ENCODE measurements around the gene PAX3.

The PAX3 gene

DNA sequence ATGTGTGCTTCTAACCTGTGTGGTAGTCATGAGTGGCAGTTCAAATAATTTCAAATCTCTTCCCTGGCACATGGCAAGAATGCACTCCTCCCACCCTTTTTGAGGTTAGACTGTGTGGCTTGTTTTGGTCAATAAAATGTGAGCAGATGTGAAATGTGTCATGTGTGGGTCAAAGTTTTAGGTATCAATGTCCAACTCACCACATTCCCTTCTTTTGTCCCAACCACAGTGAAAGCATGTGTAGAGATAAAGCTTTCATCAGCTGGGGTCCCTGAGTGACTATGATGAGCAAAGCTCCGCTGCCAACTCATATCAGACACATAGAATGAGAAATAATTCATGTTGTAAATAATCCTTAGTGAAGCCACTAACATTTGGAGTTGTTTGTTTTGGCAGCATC, 118.2 kb downstream of the PAX3 start:
- Histone ChIP-seq H3K27ac (replicated peaks) (no peak overlapping the region), H3K27me3 (ENCODE audit: insufficient read depth, poor library complexity, severe bottlenecking) (no peaks in the 10 kb centered on the region), H3K4me3 (replicated peaks; ENCODE audit: insufficient read depth, low read length) (no peak overlapping the region)
- DNase-seq (ENCODE audit: low read depth in 1 of 2, low spot score in 1 of 2), result no peak
- TF ChIP-seq, protein P1, sequence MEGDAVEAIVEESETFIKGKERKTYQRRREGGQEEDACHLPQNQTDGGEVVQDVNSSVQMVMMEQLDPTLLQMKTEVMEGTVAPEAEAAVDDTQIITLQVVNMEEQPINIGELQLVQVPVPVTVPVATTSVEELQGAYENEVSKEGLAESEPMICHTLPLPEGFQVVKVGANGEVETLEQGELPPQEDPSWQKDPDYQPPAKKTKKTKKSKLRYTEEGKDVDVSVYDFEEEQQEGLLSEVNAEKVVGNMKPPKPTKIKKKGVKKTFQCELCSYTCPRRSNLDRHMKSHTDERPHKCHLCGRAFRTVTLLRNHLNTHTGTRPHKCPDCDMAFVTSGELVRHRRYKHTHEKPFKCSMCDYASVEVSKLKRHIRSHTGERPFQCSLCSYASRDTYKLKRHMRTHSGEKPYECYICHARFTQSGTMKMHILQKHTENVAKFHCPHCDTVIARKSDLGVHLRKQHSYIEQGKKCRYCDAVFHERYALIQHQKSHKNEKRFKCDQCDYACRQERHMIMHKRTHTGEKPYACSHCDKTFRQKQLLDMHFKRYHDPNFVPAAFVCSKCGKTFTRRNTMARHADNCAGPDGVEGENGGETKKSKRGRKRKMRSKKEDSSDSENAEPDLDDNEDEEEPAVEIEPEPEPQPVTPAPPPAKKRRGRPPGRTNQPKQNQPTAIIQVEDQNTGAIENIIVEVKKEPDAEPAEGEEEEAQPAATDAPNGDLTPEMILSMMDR (IDR thresholded peaks at IDR 0.05; ENCODE audit: insufficient read depth, low read length), result no peak
- TF ChIP-seq GABPA (IDR thresholded peaks at IDR 0.05; ENCODE audit: low read depth), result no peak
- TF ChIP-seq SPI1 (IDR thresholded peaks at IDR 0.05; ENCODE audit: borderline replicate concordance, low read depth), result no peak
- no peak for TF ChIP-seq POLR2AphosphoS5 (IDR thresholded peaks at IDR 0.05; ENCODE audit: low read depth)

DNA sequence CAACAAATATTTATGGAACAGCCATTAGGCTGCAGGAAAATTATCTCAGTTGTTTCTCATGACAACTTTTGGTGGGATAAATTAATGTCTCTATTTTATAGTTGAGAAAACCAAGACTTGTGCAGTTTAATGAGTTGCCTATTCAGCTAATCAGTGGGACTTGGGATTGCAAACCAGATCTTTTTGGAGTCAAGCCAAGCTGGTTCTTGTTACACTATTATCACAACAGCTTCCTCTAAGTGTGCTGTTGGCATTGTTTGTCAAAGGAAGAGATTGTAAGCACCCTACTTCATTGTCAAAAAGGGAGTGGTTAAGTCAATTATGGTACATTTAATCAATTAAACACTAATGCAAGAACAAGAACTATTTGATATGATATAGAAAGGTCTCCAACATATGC, 119.2 kb downstream of the PAX3 start:
- H3K27ac ChIP-seq (replicated peaks), result no peak overlapping the region
- DNase-seq (ENCODE audit: low read depth in 1 of 2, low spot score in 1 of 2), result no peak
- TF ChIP-seq POLR2AphosphoS5 (IDR thresholded peaks at IDR 0.05; ENCODE audit: low read depth) (no peak), SPI1 (IDR thresholded peaks at IDR 0.05; ENCODE audit: borderline replicate concordance, low read depth) (no peak)
- TF ChIP-seq, protein P1 (IDR thresholded peaks at IDR 0.05; ENCODE audit: insufficient read depth, low read length), result no peak

DNA sequence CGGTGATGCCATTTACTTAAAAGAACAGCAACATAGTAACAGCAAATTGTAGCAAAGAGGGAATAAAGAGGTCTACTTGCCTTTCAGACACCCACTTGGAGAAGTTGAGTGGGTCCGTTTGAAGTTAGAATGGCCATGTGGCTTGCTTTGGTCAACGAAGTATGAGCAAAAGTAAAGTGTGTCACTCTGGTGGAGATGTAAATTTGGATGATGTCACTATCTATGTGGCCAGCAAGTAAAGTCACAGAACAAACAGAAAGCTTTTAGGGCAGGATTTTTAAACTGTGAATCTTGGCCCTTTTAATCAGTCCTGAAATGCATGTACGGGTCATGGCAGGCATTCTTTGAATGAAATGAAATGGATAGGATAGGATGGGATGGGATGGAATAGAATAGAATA, 120.3 kb downstream of the PAX3 start:
- no peak overlapping the region for H3K27ac ChIP-seq (replicated peaks)
- peaks cover 3% of the 10 kb centered on the region for H3K27me3 ChIP-seq (ENCODE audit: insufficient read depth, poor library complexity, severe bottlenecking)
- TF ChIP-seq GABPA (IDR thresholded peaks at IDR 0.05; ENCODE audit: low read depth), result no peak
- TF ChIP-seq, protein P1 (IDR thresholded peaks at IDR 0.05; ENCODE audit: insufficient read depth, low read length), result no peak
- no peak for TF ChIP-seq SPI1 (IDR thresholded peaks at IDR 0.05; ENCODE audit: borderline replicate concordance, low read depth)
- no peak for TF ChIP-seq POLR2AphosphoS5 (IDR thresholded peaks at IDR 0.05; ENCODE audit: low read depth)
- TF ChIP-seq, protein P2, sequence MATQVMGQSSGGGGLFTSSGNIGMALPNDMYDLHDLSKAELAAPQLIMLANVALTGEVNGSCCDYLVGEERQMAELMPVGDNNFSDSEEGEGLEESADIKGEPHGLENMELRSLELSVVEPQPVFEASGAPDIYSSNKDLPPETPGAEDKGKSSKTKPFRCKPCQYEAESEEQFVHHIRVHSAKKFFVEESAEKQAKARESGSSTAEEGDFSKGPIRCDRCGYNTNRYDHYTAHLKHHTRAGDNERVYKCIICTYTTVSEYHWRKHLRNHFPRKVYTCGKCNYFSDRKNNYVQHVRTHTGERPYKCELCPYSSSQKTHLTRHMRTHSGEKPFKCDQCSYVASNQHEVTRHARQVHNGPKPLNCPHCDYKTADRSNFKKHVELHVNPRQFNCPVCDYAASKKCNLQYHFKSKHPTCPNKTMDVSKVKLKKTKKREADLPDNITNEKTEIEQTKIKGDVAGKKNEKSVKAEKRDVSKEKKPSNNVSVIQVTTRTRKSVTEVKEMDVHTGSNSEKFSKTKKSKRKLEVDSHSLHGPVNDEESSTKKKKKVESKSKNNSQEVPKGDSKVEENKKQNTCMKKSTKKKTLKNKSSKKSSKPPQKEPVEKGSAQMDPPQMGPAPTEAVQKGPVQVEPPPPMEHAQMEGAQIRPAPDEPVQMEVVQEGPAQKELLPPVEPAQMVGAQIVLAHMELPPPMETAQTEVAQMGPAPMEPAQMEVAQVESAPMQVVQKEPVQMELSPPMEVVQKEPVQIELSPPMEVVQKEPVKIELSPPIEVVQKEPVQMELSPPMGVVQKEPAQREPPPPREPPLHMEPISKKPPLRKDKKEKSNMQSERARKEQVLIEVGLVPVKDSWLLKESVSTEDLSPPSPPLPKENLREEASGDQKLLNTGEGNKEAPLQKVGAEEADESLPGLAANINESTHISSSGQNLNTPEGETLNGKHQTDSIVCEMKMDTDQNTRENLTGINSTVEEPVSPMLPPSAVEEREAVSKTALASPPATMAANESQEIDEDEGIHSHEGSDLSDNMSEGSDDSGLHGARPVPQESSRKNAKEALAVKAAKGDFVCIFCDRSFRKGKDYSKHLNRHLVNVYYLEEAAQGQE (IDR thresholded peaks at IDR 0.05; ENCODE audit: insufficient replicate concordance, low read depth), result no peak
- no peak for DNase-seq (ENCODE audit: low read depth in 1 of 2, low spot score in 1 of 2)
- H3K4me3 ChIP-seq (replicated peaks; ENCODE audit: insufficient read depth, low read length), result no peak overlapping the region

More for the DNA sequence above, 119.2 kb downstream of the PAX3 start:
- Histone ChIP-seq H3K27me3 (ENCODE audit: insufficient read depth, poor library complexity, severe bottlenecking) (no peaks in the 10 kb centered on the region), H3K4me3 (replicated peaks; ENCODE audit: insufficient read depth, low read length) (no peak overlapping the region)

DNA sequence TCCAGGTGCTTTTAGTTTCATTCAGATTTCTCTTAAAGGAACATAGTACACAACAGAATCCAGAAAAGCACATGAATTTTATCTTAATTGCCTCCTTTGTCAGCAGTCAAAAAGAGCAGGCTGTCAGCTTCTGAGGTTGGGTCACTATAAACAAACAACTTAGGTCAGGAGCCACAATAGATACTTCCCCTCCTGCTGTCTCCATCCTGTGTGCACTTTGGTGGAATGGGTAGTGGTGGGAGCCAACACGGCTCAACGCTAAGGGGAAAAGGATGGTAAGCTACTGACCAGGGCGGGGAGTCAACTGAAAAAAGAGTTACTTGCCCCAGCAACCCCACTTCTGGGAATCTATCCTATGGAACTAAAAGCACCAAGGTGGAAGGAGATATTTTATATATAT, 121.9 kb downstream of the PAX3 start:
- TF ChIP-seq, protein P1 (IDR thresholded peaks at IDR 0.05; ENCODE audit: insufficient read depth, low read length), result no peak
- no peak for TF ChIP-seq POLR2AphosphoS5 (IDR thresholded peaks at IDR 0.05; ENCODE audit: low read depth)
- no peak for TF ChIP-seq SPI1 (IDR thresholded peaks at IDR 0.05; ENCODE audit: borderline replicate concordance, low read depth)
- no peak for TF ChIP-seq GABPA (IDR thresholded peaks at IDR 0.05; ENCODE audit: low read depth)
- TF ChIP-seq, protein P2 (IDR thresholded peaks at IDR 0.05; ENCODE audit: insufficient replicate concordance, low read depth), result no peak
- Histone ChIP-seq H3K4me3 (replicated peaks; ENCODE audit: insufficient read depth, low read length) (no peak overlapping the region), H3K27me3 (ENCODE audit: insufficient read depth, poor library complexity, severe bottlenecking) (peaks cover 3% of the 10 kb centered on the region), H3K27ac (replicated peaks) (no peak overlapping the region)
- no peak for DNase-seq (ENCODE audit: low read depth in 1 of 2, low spot score in 1 of 2)
